MM.1S (cell line): Measurements from ENCODE around the gene NOP10.
"Not testable (repeated sequence)": the region's sequence is repeated elsewhere in the genome, so short reads cannot be mapped to it uniquely, and the experiment has no call there.

Source experiments
- DNase-seq: peaks from one replicate; pipeline ENCODE4 v3.0.0-alpha.2; 2015
- H2AFZ ChIP-seq: fragments of 300-600 bp; sonication (generic); 2 replicates; pipeline ENCODE4 v1.6.0; 2016; ENCODE audit warnings: antibody characterized with exemption, low read length
- H3F3A ChIP-seq: fragments of 300-600 bp; sonication (generic); 2 replicates; pipeline ENCODE4 v1.6.1; 2016; ENCODE audit warnings: mild to moderate bottlenecking, antibody characterized with exemption, low read length, moderate library complexity, mixed read lengths; ENCODE audit not compliant: insufficient read depth
- H3K27ac ChIP-seq: fragments of 300-600 bp; sonication (generic); 2 replicates; pipeline ENCODE4 v1.5.1; 2016; ENCODE audit warnings: mild to moderate bottlenecking, low read length
- H3K27me3 ChIP-seq: fragments of 300-600 bp; sonication (generic); replicated peaks from 2 replicates; pipeline ENCODE4 v1.6.0; 2016; ENCODE audit warnings: low read length; ENCODE audit not compliant: insufficient read depth
- H3K36me3 ChIP-seq: fragments of 300-600 bp; sonication (generic); replicated peaks from 2 replicates; pipeline ENCODE4 v1.6.1; 2016; ENCODE audit warnings: mild to moderate bottlenecking, low read length, mixed read lengths; ENCODE audit not compliant: insufficient read depth
- H3K4me1 ChIP-seq: fragments of 300-600 bp; sonication (generic); 2 replicates; pipeline ENCODE4 v1.6.1; 2016; ENCODE audit warnings: low read length, mixed read lengths
- H3K4me2 ChIP-seq: fragments of 300-600 bp; sonication (generic); 2 replicates; pipeline ENCODE4 v1.6.0; 2016; ENCODE audit warnings: low read depth, low read length
- H3K4me3 ChIP-seq: fragments of 300-600 bp; sonication (generic); 2 replicates; pipeline ENCODE4 v1.5.1; 2016; ENCODE audit warnings: low read length, mixed read lengths
- H3K79me2 ChIP-seq: fragments of 300-600 bp; sonication (generic); 2 replicates; pipeline ENCODE4 v1.6.1; 2016; ENCODE audit warnings: mixed run types, low read length, mixed read lengths
- H3K9ac ChIP-seq: fragments of 300-600 bp; sonication (generic); 2 replicates; pipeline ENCODE4 v1.6.1; 2016; ENCODE audit warnings: low read length, mixed read lengths
- H3K9me2 ChIP-seq: fragments of 300-600 bp; sonication (generic); replicated peaks from 2 replicates; pipeline ENCODE4 v1.6.1; 2016; ENCODE audit warnings: mild to moderate bottlenecking, low read length, mixed read lengths; ENCODE audit not compliant: insufficient read depth
- H3K9me3 ChIP-seq: fragments of 300-600 bp; sonication (generic); replicated peaks from 2 replicates; pipeline ENCODE4 v1.6.1; 2016; ENCODE audit warnings: mild to moderate bottlenecking, low read length, mixed read lengths; ENCODE audit not compliant: insufficient read depth
- H4K20me1 ChIP-seq: fragments of 300-600 bp; sonication (generic); 2 replicates; pipeline ENCODE4 v1.6.1; 2016; ENCODE audit warnings: mild to moderate bottlenecking, low read length, moderate library complexity, mixed read lengths; ENCODE audit not compliant: insufficient read depth
- CTCF ChIP-seq: fragments of 300-600 bp; sonication (generic); IDR thresholded peaks from 2 replicates; pipeline ENCODE4 v1.5.1; 2016; ENCODE audit warnings: antibody characterized with exemption, low read length, mixed read lengths
- EZH2 ChIP-seq: fragments of 300-600 bp; sonication (generic); optimal IDR thresholded peaks from 2 replicates; pipeline ENCODE3; 2017; ENCODE audit warnings: low read depth, mild to moderate bottlenecking, antibody characterized with exemption, low read length, mixed read lengths
- EZH2phosphoT487 ChIP-seq: fragments of 300-600 bp; sonication (generic); IDR thresholded peaks from 2 replicates; pipeline ENCODE4 v1.6.1; 2018; ENCODE audit warnings: antibody characterized with exemption, low read length

The NOP10 gene

GRCh38 chr15:34347951-34348638, 5.2 kb upstream of the NOP10 start:
- no peak overlapping the region for H3K27ac ChIP-seq
- H3F3A ChIP-seq: no peaks in the 10 kb centered on the region
- H3K4me1 ChIP-seq: no peaks in the 10 kb centered on the region
- no peak overlapping the region for H2AFZ ChIP-seq
- H3K36me3 ChIP-seq: no peaks in the 10 kb centered on the region
- H3K27me3 ChIP-seq: no peaks in the 10 kb centered on the region
- no peaks in the 10 kb centered on the region for H3K79me2 ChIP-seq
- H3K4me3 ChIP-seq: no peak overlapping the region
- no peak for TF ChIP-seq CTCF
- TF ChIP-seq EZH2phosphoT487: no peak
- no peak for TF ChIP-seq EZH2
- no peak for DNase-seq
- no peaks in the 10 kb centered on the region for H3K9me2 ChIP-seq
- H4K20me1 ChIP-seq: no peaks in the 10 kb centered on the region
- no peak overlapping the region for H3K4me2 ChIP-seq
- no peak overlapping the region for H3K9ac ChIP-seq
- no peaks in the 10 kb centered on the region for H3K9me3 ChIP-seq

- Histone ChIP-seq H3K9ac (peak overlapping the region; percentile 69), H3K4me2 (peak overlapping the region; percentile 53; the same call in 1 of the 2 replicates), H3K79me2 (peaks cover 34% of the 10 kb centered on the region), H3K27ac (peak overlapping the region; percentile 75; the same call in 1 of the 2 replicates), H3K4me3 (peak overlapping the region; percentile 84), H2AFZ (peak overlapping the region; percentile 82), H3F3A (peaks cover 18% of the 10 kb centered on the region)
- H3K36me3 ChIP-seq, H3K9me3 ChIP-seq, H3K27me3 ChIP-seq, H3K9me2 ChIP-seq, H3K4me1 ChIP-seq, H4K20me1 ChIP-seq, DNase-seq: not testable (repeated sequence)
Measured at GRCh38 chr15:34342213-34342736, 661 bp downstream of the NOP10 start.

GRCh38 chr15:34341381-34342212, 1.3 kb downstream of the NOP10 start:
- Histone ChIP-seq H3F3A (peaks cover 25% of the 10 kb centered on the region), H3K4me3 (peak overlapping the region; percentile 84), H3K9me2 (no peaks in the 10 kb centered on the region), H3K4me1 (peaks cover 8% of the 10 kb centered on the region; the same call in 1 of the 2 replicates), H4K20me1 (no peaks in the 10 kb centered on the region), H3K9me3 (no peaks in the 10 kb centered on the region), H3K27ac (no peak overlapping the region), H3K36me3 (no peaks in the 10 kb centered on the region; the same call in 1 of the 2 replicates), H3K27me3 (no peaks in the 10 kb centered on the region), H3K79me2 (peaks cover 41% of the 10 kb centered on the region), H2AFZ (no peak overlapping the region), H3K9ac (no peak overlapping the region), H3K4me2 (peak overlapping the region; percentile 53; the same call in 1 of the 2 replicates)
- DNase-seq: no peak
- TF ChIP-seq EZH2: no peak
- TF ChIP-seq CTCF: no peak
- no peak for TF ChIP-seq EZH2phosphoT487
